MCF 10A (cell line): ENCODE data around the gene PRKD1. TPM values are rescaled to one million over a fixed set of nuclear protein-coding genes. Genes with fewer than 3 reads are reported as not detected.

ENCODE experiments used
- BruUV-seq: library from RNA; stranded (reverse); fragments of 400-500 nt; replicated peaks from 2 replicates; lab custom pipeline; 2021; lab: Mats Ljungman, UMichigan
- CTCF ChIA-PET: fragments of 300-600 bp; sonication (Branson Sonifier 250); formaldehyde crosslinking; extraction: SDS; loops from one replicate; lab custom pipeline; 2021; ENCODE audit warnings: antibody characterized with exemption, inconsistent platforms; lab: Yijun Ruan, JAX
- POLR2A ChIA-PET: fragments of 300-600, 350-650 bp; sonication (Branson Sonifier 250); formaldehyde crosslinking; extraction: SDS; loops from one replicate; lab custom pipeline; 2020; ENCODE audit warnings: antibody characterized with exemption, inconsistent platforms; lab: Yijun Ruan, JAX
- DNase-seq: peaks from one replicate; pipeline ENCODE4 v3.0.0-alpha.2; 2018; ENCODE audit not compliant: unreplicated experiment
- H3K27ac Mint-ChIP-seq: one replicate; pipeline ENCODE4 v1.8.0; 2022; ENCODE audit warnings: mild to moderate bottlenecking, low read depth, mixed read lengths; ENCODE audit not compliant: unreplicated experiment
- H3K27me3 Mint-ChIP-seq: one replicate; pipeline ENCODE4 v1.8.0; 2022; ENCODE audit warnings: mixed read lengths; ENCODE audit not compliant: insufficient read depth, unreplicated experiment
- H3K36me3 Mint-ChIP-seq: one replicate; pipeline ENCODE4 v1.8.0; 2022; ENCODE audit warnings: mild to moderate bottlenecking, moderate library complexity, mixed read lengths; ENCODE audit not compliant: insufficient read depth, unreplicated experiment
- H3K4me1 Mint-ChIP-seq: one replicate; pipeline ENCODE4 v1.8.0; 2022; ENCODE audit warnings: mixed read lengths; ENCODE audit not compliant: insufficient read depth, unreplicated experiment
- H3K4me3 Mint-ChIP-seq: one replicate; pipeline ENCODE4 v1.8.0; 2022; ENCODE audit warnings: mild to moderate bottlenecking, moderate library complexity, mixed read lengths; ENCODE audit not compliant: unreplicated experiment
- H3K9me3 Mint-ChIP-seq: one replicate; pipeline ENCODE4 v1.8.0; 2022; ENCODE audit warnings: mixed read lengths; ENCODE audit not compliant: unreplicated experiment
- CTCF ChIP-seq: fragments of 200-600 bp; IDR thresholded peaks from one replicate; pipeline ENCODE4 v1.8.0; 2022; ENCODE audit warnings: antibody characterized with exemption, mild to moderate bottlenecking; ENCODE audit not compliant: unreplicated experiment
- intact Hi-C: fragments of 100-400 bp; cut with micrococcal nuclease; formaldehyde crosslinking; loops from 2 replicates; pipeline ENCODE4 v1.14.1; 2022
- total RNA-seq: library from RNA; stranded (reverse); gene quantifications from 2 replicates; pipeline ENCODE4 v1.2.3, GENCODE V29; 2022

Gene PRKD1
- total RNA-seq, 1 experiment from 2014 or later, result 8.8 TPM

DNA sequence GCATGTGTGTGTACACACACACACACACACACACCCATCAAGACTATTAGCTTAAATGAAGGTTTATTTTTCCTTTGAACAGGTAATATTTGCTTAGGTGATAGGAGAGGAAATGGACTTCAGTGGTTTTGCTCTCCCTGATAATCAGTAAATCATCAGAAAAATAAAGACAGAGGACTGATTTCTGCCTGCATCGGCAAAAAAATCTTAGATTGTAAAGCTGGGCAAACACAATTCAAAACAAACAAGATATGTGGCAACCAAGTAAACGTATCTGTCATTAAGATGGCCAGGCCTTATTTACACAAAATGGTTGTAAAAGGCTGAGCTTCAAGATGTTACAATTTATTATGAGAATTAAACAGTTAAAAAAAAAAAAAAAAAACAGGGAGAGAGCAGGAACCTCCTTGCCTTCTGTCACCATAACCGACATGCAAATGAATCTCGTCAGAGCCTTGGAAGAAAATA is 31.3 kb downstream of the PRKD1 start:
- no peak for DNase-seq
- H3K27me3 Mint-ChIP-seq, result no peaks in the 10 kb centered on the region
- POLR2A ChIA-PET, result interaction anchor here (0.6 to 0.9 kb wide), 3 partner anchors 9 to 21 kb away, joined by 3 to 4 read pairs (median 3); no protein-coding TSS in a partner anchor
- CTCF ChIA-PET, result interaction anchor here (0.7 kb wide), 1 partner anchor 11 kb away, joined by 3 read pairs; no protein-coding TSS in a partner anchor
- intact Hi-C loops, result no loop called here
- no TSS peak for BruUV-seq
- no peak overlapping the region for H3K27ac Mint-ChIP-seq
- TF ChIP-seq CTCF, result no peak
- no peaks in the 10 kb centered on the region for H3K9me3 Mint-ChIP-seq
- peaks cover 6% of the 10 kb centered on the region for H3K4me1 Mint-ChIP-seq
- no peak overlapping the region for H3K4me3 Mint-ChIP-seq
- H3K36me3 Mint-ChIP-seq, result no peaks in the 10 kb centered on the region

GRCh38 chr14:29895591-29896083 is 32.0 kb downstream of the PRKD1 start:
- ChIA-PET POLR2A (interaction anchor here (0.9 kb wide), 1 partner anchor 15 kb away, joined by 3 read pairs; no protein-coding TSS in a partner anchor), CTCF (interaction anchor here (1.5 kb wide), 1 partner anchor 11 kb away, joined by 4 read pairs; no protein-coding TSS in a partner anchor)
- H3K27me3 Mint-ChIP-seq, result no peaks in the 10 kb centered on the region
- H3K4me1 Mint-ChIP-seq, result peaks cover 6% of the 10 kb centered on the region
- DNase-seq, result no peak
- intact Hi-C loops, result no loop called here
- no peaks in the 10 kb centered on the region for H3K9me3 Mint-ChIP-seq
- TF ChIP-seq CTCF, result no peak
- no peak overlapping the region for H3K27ac Mint-ChIP-seq
- BruUV-seq, result no TSS peak
- H3K36me3 Mint-ChIP-seq, result no peaks in the 10 kb centered on the region
- no peak overlapping the region for H3K4me3 Mint-ChIP-seq

DNA sequence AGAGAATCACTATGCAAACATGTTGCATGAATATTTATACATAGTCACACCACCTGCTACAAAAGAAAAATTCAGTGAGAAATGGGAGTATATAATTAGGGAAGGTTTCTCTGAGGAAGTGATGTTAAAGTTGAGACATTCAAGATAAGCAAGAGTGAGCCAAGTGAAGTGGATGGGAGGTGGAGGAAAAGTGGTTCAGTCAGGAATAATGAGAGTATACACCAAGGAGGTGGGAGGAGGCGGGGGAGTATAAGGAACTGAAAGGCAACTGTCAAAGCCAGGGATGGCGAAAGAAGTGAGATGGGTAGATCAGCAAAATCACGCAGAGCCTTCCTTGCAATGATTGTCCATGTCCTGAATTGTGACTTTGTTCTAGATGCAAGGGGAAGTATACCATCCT is 33.7 kb downstream of the PRKD1 start:
- H3K4me3 Mint-ChIP-seq, result no peak overlapping the region
- TF ChIP-seq CTCF, result no peak
- no peaks in the 10 kb centered on the region for H3K9me3 Mint-ChIP-seq
- DNase-seq, result no peak
- no peak overlapping the region for H3K27ac Mint-ChIP-seq
- no peaks in the 10 kb centered on the region for H3K27me3 Mint-ChIP-seq
- no peaks in the 10 kb centered on the region for H3K36me3 Mint-ChIP-seq
- ChIA-PET POLR2A (no interaction called here), CTCF (no interaction called here)
- H3K4me1 Mint-ChIP-seq, result no peaks in the 10 kb centered on the region
- intact Hi-C loops, result no loop called here
- no TSS peak for BruUV-seq

DNA sequence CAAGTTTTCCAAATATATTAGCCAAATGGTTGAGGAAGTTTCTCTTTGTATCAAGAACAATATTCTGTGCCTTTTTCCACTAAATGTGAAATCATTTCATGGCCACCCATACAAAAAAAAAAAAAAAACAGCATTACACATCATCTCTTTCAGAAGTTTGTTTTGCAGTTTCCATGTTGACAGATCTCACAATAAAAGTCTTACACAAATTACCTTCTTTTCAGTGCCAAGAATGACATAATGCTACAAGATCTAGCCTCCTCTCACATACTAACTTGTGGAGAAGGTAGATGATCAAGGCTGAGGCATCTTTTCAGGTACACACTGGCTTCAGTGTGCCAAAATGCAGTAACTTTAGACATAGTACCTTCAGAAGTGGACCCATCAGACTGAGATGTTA is 35.3 kb downstream of the PRKD1 start:
- Mint-ChIP-seq H3K36me3 (no peaks in the 10 kb centered on the region), H3K4me3 (no peak overlapping the region), H3K9me3 (no peaks in the 10 kb centered on the region), H3K27ac (no peak overlapping the region), H3K4me1 (no peaks in the 10 kb centered on the region), H3K27me3 (no peaks in the 10 kb centered on the region)
- DNase-seq, result peak; percentile 8
- POLR2A ChIA-PET, result no interaction called here
- intact Hi-C loops, result no loop called here
- no TSS peak for BruUV-seq
- no peak for TF ChIP-seq CTCF
- CTCF ChIA-PET, result no interaction called here
